PC-3 (cell line): ENCODE results near the gene P4HTM. TPM values are rescaled to one million over a fixed set of nuclear protein-coding genes. Genes with fewer than 3 reads are reported as not detected.

Source experiments
- ATAC-seq: fragments of 200-7000 bp; cut with Tn5 transposase; 2 replicates; pipeline ENCODE4 v1.9.1; 2020; ENCODE audit warnings: mild to moderate bottlenecking, moderate library complexity
- BruUV-seq: library from RNA; stranded (reverse); fragments of 400-500 nt; replicated peaks from 2 replicates; lab custom pipeline; 2021; lab: Mats Ljungman, UMichigan
- CTCF ChIA-PET: fragments of 300-600 bp; sonication (Branson Sonifier 250); formaldehyde crosslinking; loops from one replicate; lab custom pipeline; 2022; ENCODE audit warnings: antibody characterized with exemption; lab: Charles Lee
- POLR2A ChIA-PET: fragments of 300-600 bp; sonication (Branson Sonifier 250); formaldehyde crosslinking; loops from one replicate; lab custom pipeline; 2022; ENCODE audit warnings: antibody characterized with exemption; ENCODE audit not compliant: unreplicated experiment; lab: Charles Lee
- DNase-seq: peaks from one replicate; pipeline ENCODE4 v3.0.0-alpha.2; 2015
- H2AFZ ChIP-seq: fragments of 300-600 bp; sonication (generic); 2 replicates; pipeline ENCODE4 v1.6.0; 2016; ENCODE audit warnings: antibody characterized with exemption, low read length
- H3F3A ChIP-seq: fragments of 300-600 bp; sonication (generic); one replicate; pipeline ENCODE4 v1.6.0; 2017; ENCODE audit warnings: antibody characterized with exemption, low read length, control low read depth, mild to moderate bottlenecking; ENCODE audit not compliant: unreplicated experiment
- H3K27ac ChIP-seq: fragments of 300-600 bp; sonication (generic); 2 replicates; pipeline ENCODE4 v1.5.1; 2016; ENCODE audit warnings: mild to moderate bottlenecking, low read length
- H3K27me3 ChIP-seq: fragments of 300-600 bp; sonication (generic); 2 replicates; pipeline ENCODE4 v1.6.1; 2016; ENCODE audit warnings: low read length, mixed read lengths
- H3K36me3 ChIP-seq: fragments of 300-600 bp; sonication (generic); 2 replicates; pipeline ENCODE4 v1.6.1; 2016; ENCODE audit warnings: low read depth, mixed run types, low read length, mixed read lengths
- H3K4me1 ChIP-seq: fragments of 300-600 bp; sonication (generic); 2 replicates; pipeline ENCODE4 v1.5.1; 2016; ENCODE audit warnings: low read length; ENCODE audit not compliant: insufficient read depth
- H3K4me2 ChIP-seq: fragments of 300-600 bp; sonication (generic); 2 replicates; pipeline ENCODE4 v1.6.0; 2016; ENCODE audit warnings: low read length
- H3K4me3 ChIP-seq: fragments of 300-600 bp; sonication (generic); 2 replicates; pipeline ENCODE4 v1.5.1; 2016; ENCODE audit warnings: mild to moderate bottlenecking, low read length, mixed read lengths
- H3K79me2 ChIP-seq: fragments of 300-600 bp; sonication (generic); 2 replicates; pipeline ENCODE4 v1.6.1; 2017; ENCODE audit warnings: low read length, mixed read lengths
- H3K9ac ChIP-seq: fragments of 300-600 bp; sonication (generic); 2 replicates; pipeline ENCODE4 v1.6.0; 2016; ENCODE audit warnings: mild to moderate bottlenecking, low read length
- H3K9me2 ChIP-seq: fragments of 300-600 bp; sonication (generic); replicated peaks from 2 replicates; pipeline ENCODE4 v1.6.1; 2016; ENCODE audit warnings: mixed run types, low read length, mixed read lengths
- H3K9me3 ChIP-seq: fragments of 300-600 bp; sonication (generic); 2 replicates; pipeline ENCODE4 v1.6.1; 2016; ENCODE audit warnings: low read length, mixed read lengths
- H4K20me1 ChIP-seq: fragments of 300-600 bp; sonication (generic); 2 replicates; pipeline ENCODE4 v1.6.1; 2016; ENCODE audit warnings: low read length, mixed read lengths
- CTCF ChIP-seq: fragments of 300-600 bp; sonication (generic); conservative IDR thresholded peaks from 2 replicates; pipeline ENCODE4 v1.5.1; 2017; ENCODE audit warnings: antibody characterized with exemption, low read depth, mild to moderate bottlenecking, low read length
- EZH2 ChIP-seq: fragments of 300-600 bp; sonication (generic); IDR thresholded peaks from one replicate; pipeline ENCODE4 v1.6.1; 2017; ENCODE audit warnings: antibody characterized with exemption, mild to moderate bottlenecking, low read length; ENCODE audit not compliant: unreplicated experiment
- EZH2phosphoT487 ChIP-seq: fragments of 300-600 bp; sonication (generic); IDR thresholded peaks from 2 replicates; pipeline ENCODE4 v1.6.1; 2018; ENCODE audit warnings: mild to moderate bottlenecking, antibody characterized with exemption, low read length, borderline replicate concordance
- intact Hi-C: fragments of 100-400 bp; cut with micrococcal nuclease; formaldehyde crosslinking; loops from 2 replicates; pipeline ENCODE4 v1.9.0; 2023
- total RNA-seq: library from RNA; depleted of rRNA; stranded (reverse); fragments of >200 nt; gene quantifications from 2 replicates; pipeline ENCODE4 v1.2.3, GENCODE V29; 2014

P4HTM gene
- total RNA-seq, 1 experiment from 2014 or later: 44.5 TPM

GRCh38 chr3:48985831-48986376, 4.1 kb upstream of the P4HTM start:
- Histone ChIP-seq H4K20me1 (no peaks in the 10 kb centered on the region), H2AFZ (no peak overlapping the region), H3K9me3 (no peaks in the 10 kb centered on the region), H3K4me2 (no peak overlapping the region), H3K27ac (no peak overlapping the region), H3K27me3 (no peaks in the 10 kb centered on the region), H3K9ac (no peak overlapping the region), H3K9me2 (no peaks in the 10 kb centered on the region), H3K4me1 (peaks cover 8% of the 10 kb centered on the region), H3K36me3 (peaks cover 22% of the 10 kb centered on the region), H3K79me2 (peaks cover 15% of the 10 kb centered on the region), H3F3A (no peaks in the 10 kb centered on the region), H3K4me3 (no peak overlapping the region)
- intact Hi-C loops: no loop called here
- POLR2A ChIA-PET: no interaction called here
- DNase-seq: no peak
- CTCF ChIA-PET: no interaction called here
- BruUV-seq: no TSS peak
- ATAC-seq: no peak
- TF ChIP-seq CTCF: no peak
- no peak for TF ChIP-seq EZH2
- no peak for TF ChIP-seq EZH2phosphoT487

- H3F3A ChIP-seq: no peaks in the 10 kb centered on the region
- H3K36me3 ChIP-seq: peaks cover 8% of the 10 kb centered on the region; the same call in 1 of the 2 replicates
- H3K9me2 ChIP-seq: no peaks in the 10 kb centered on the region
- no peaks in the 10 kb centered on the region for H3K27me3 ChIP-seq
- peak overlapping the region; percentile 90 for H3K4me3 ChIP-seq
- POLR2A ChIA-PET: interaction anchor here (0.6 to 1.4 kb wide), 5 partner anchors 18 to 566 kb away, joined by 3 to 10 read pairs (median 6); partner anchors contain the start of genes NDUFAF3 and WDR6
- no peak for ATAC-seq
- H3K4me2 ChIP-seq: peak overlapping the region; percentile 94
- CTCF ChIA-PET: interaction anchor here (0.5 to 1.6 kb wide), 8 partner anchors 18 to 795 kb away, joined by 3 to 9 read pairs (median 4); partner anchors contain the start of gene WDR6
- TF ChIP-seq EZH2 (no peak), EZH2phosphoT487 (no peak)
- H3K9ac ChIP-seq: peak overlapping the region; percentile 78
- H2AFZ ChIP-seq: peak overlapping the region; percentile 94
- peak overlapping the region; percentile 49 for H3K27ac ChIP-seq
- H3K79me2 ChIP-seq: peaks cover 40% of the 10 kb centered on the region
- intact Hi-C loops: loop anchor here (2.0 kb wide), 1 partner anchor 26 kb away; no protein-coding TSS in a partner anchor
- H3K4me1 ChIP-seq: peaks cover 22% of the 10 kb centered on the region
- TSS peak; percentile 89 for BruUV-seq
- H4K20me1 ChIP-seq: no peaks in the 10 kb centered on the region
- peak; percentile 22 for DNase-seq
- no peaks in the 10 kb centered on the region for H3K9me3 ChIP-seq
Observed at GRCh38 chr3:48989126-48989795, 780 bp upstream of the P4HTM start.

GRCh38 chr3:48990636-48991469, 812 bp downstream of the P4HTM start:
- Histone ChIP-seq H3K79me2 (peaks cover 48% of the 10 kb centered on the region), H3K27ac (peak overlapping the region; percentile 28), H3K4me3 (peak overlapping the region; percentile 90), H3K36me3 (no peaks in the 10 kb centered on the region; the same call in 1 of the 2 replicates), H3K9me3 (no peaks in the 10 kb centered on the region), H3K9ac (peak overlapping the region; percentile 78), H3K4me2 (peak overlapping the region; percentile 94), H3K9me2 (no peaks in the 10 kb centered on the region), H3F3A (no peaks in the 10 kb centered on the region), H4K20me1 (no peaks in the 10 kb centered on the region), H3K27me3 (no peaks in the 10 kb centered on the region), H3K4me1 (peaks cover 22% of the 10 kb centered on the region), H2AFZ (peak overlapping the region; percentile 94)
- CTCF ChIA-PET: interaction anchor here (0.5 to 1.6 kb wide), 2 partner anchors 16 to 26 kb away, joined by 3 to 5 read pairs; partner anchors contain the start of gene WDR6
- ATAC-seq (peak; percentile 13), DNase-seq (peak; percentile 23)
- POLR2A ChIA-PET: interaction anchor here (1.1 to 1.2 kb wide), 2 partner anchors 17 to 31 kb away, joined by 3 to 5 read pairs; partner anchors contain the start of genes NDUFAF3 and WDR6
- no peak for TF ChIP-seq EZH2phosphoT487
- TF ChIP-seq CTCF: no peak
- TF ChIP-seq EZH2: no peak
- intact Hi-C loops: loop anchor here (1.0 kb wide), 1 partner anchor 16 kb away; the partner anchor contains the start of gene WDR6
- TSS peak; percentile 37 for BruUV-seq
